GM21619 (cell line): Measurements from ENCODE around the gene ANKDD1B.

Experiments used
- ATAC-seq: cut with Tn5 transposase; IDR thresholded peaks from one replicate; pipeline ENCODE4 v1.9.1; 2021; ENCODE audit not compliant: unreplicated experiment

Gene ANKDD1B

GRCh38 chr5:75616371-75616881 is 5.2 kb downstream of the ANKDD1B start:
- ATAC-seq, result no peak

- no peak for ATAC-seq
Measured at GRCh38 chr5:75616971-75617621, 5.8 kb downstream of the ANKDD1B start.

GRCh38 chr5:75617736-75618352 is 6.6 kb downstream of the ANKDD1B start:
- ATAC-seq, result no peak

- no peak for ATAC-seq
Measured at GRCh38 chr5:75620184-75620959, 9.1 kb downstream of the ANKDD1B start.

GRCh38 chr5:75622564-75622963 is 11.3 kb downstream of the ANKDD1B start:
- ATAC-seq, result no peak

GRCh38 chr5:75623846-75624245 is 12.6 kb downstream of the ANKDD1B start:
- no peak for ATAC-seq

GRCh38 chr5:75626959-75627358 is 15.7 kb downstream of the ANKDD1B start:
- no peak for ATAC-seq

GRCh38 chr5:75627801-75628200 is 16.5 kb downstream of the ANKDD1B start:
- ATAC-seq, result no peak

GRCh38 chr5:75630875-75631274 is 19.6 kb downstream of the ANKDD1B start:
- no peak for ATAC-seq

- ATAC-seq, result no peak
Measured at GRCh38 chr5:75632321-75632720, 21.1 kb downstream of the ANKDD1B start.

- no peak for ATAC-seq
Measured at GRCh38 chr5:75637949-75638348, 26.7 kb downstream of the ANKDD1B start.

- no peak for ATAC-seq
Measured at GRCh38 chr5:75639535-75640311, 28.5 kb downstream of the ANKDD1B start.

GRCh38 chr5:75640395-75640794 is 29.1 kb downstream of the ANKDD1B start:
- ATAC-seq, result no peak

- no peak for ATAC-seq
Measured at GRCh38 chr5:75640826-75641225, 29.6 kb downstream of the ANKDD1B start.

GRCh38 chr5:75648712-75649111 is 37.5 kb downstream of the ANKDD1B start:
- ATAC-seq, result no peak

- no peak for ATAC-seq
Measured at GRCh38 chr5:75651575-75652238, 40.5 kb downstream of the ANKDD1B start.

GRCh38 chr5:75653521-75653920 is 42.3 kb downstream of the ANKDD1B start:
- no peak for ATAC-seq

GRCh38 chr5:75654693-75655295 is 43.5 kb downstream of the ANKDD1B start:
- ATAC-seq, result no peak

GRCh38 chr5:75656311-75657003 is 45.2 kb downstream of the ANKDD1B start:
- no peak for ATAC-seq
